ENCODE data around the gene TUBG2.
"Not testable (repeated sequence)": the region's sequence is repeated elsewhere in the genome, so short reads cannot be mapped to it uniquely, and the experiment has no call there.

Gene TUBG2

GRCh38 chr17:42657824-42658588 is 1.1 kb upstream of the TUBG2 start:
- DNase-seq (ENCODE audit: low spot score) = no peak
- TF ChIP-seq CTCF (conservative IDR thresholded peaks at IDR 0.05; ENCODE audit: low read depth) = no peak
- CTCF ChIA-PET = interaction anchor here (1.2 kb wide), 2 partner anchors 40 to 80 kb away, joined by 3 to 5 read pairs; partner anchors contain the start of gene PSMC3IP
- POLR2A ChIA-PET (ENCODE audit: low non-redundant PET) = interaction anchor here (0.6 kb wide), 1 partner anchor 456 kb away, joined by 6 read pairs; no protein-coding TSS in a partner anchor
- no peak overlapping the region for H3K27ac ChIP-seq

- peak overlapping the region; percentile 91 for H3K27ac ChIP-seq
- CTCF ChIA-PET; DNase-seq (ENCODE audit: low spot score): not testable (repeated sequence)
- POLR2A ChIA-PET (ENCODE audit: low non-redundant PET) = interaction anchor here (0.6 to 1.2 kb wide), 2 partner anchors 12 to 18 kb away, joined by 4 to 6 read pairs; no protein-coding TSS in a partner anchor
Observed at GRCh38 chr17:42659932-42660274, 819 bp downstream of the TUBG2 start.

DNA sequence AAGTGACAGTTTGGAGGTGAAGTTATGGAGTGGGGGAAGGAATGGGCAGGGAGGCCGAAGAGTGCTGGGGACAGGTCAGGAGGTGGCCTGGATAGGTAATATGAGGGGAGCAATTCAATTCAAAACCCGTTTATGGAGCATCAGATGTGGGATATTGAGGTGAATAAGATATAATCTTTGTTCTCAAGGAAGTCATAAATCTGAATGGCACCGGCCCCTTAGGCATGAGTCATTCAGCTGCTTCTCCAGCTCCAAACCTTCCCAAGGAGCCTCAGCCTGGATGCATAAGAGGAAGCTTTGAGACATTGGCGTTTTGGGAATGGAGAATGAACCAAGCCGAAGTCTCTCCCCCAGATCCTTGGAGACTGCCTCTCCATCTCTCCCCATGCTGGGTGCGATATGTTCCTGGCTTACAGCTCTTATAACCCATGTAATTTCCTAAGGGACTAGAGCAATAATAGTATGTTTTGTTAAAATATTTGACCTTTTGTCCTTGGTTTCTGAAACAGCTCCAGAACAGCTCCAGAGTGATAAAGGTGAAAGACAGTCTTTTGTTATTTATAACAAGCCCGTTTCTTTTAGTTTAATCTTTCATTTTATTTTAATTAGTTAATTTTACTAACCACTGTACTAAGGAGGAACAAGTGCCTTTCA is 1.7 kb downstream of the TUBG2 start:
- CTCF ChIA-PET = interaction anchor here (1.2 to 1.6 kb wide), 2 partner anchors 12 to 42 kb away, joined by 3 to 13 read pairs; no protein-coding TSS in a partner anchor
- DNase-seq (ENCODE audit: low spot score) = peak; percentile 83
- H3K27ac ChIP-seq = peak overlapping the region; percentile 91
- no peak for TF ChIP-seq CTCF (conservative IDR thresholded peaks at IDR 0.05; ENCODE audit: low read depth)
- POLR2A ChIA-PET (ENCODE audit: low non-redundant PET) = no interaction called here

DNA sequence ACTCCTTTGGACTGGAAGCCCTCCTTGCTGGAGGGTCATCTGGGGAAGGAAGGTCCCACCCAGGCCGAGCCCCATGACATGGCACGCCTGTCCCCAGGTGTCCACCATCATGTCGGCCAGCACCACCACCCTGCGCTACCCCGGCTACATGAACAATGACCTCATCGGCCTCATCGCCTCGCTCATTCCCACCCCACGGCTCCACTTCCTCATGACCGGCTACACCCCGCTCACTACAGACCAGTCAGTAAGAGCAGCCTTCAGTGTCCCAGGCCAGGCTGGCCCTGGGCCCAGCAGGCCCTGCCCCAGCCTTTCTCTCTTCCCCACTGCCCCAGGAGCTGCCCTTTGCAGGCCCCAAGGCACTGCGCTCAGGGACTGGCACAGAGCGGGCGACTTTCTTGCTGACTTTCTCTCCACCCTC is 6.5 kb downstream of the TUBG2 start:
- H3K27ac ChIP-seq = peak overlapping the region; percentile 99
- CTCF ChIA-PET = no interaction called here
- no peak for DNase-seq (ENCODE audit: low spot score)
- no peak for TF ChIP-seq CTCF (conservative IDR thresholded peaks at IDR 0.05; ENCODE audit: low read depth)
- POLR2A ChIA-PET (ENCODE audit: low non-redundant PET) = no interaction called here

DNA sequence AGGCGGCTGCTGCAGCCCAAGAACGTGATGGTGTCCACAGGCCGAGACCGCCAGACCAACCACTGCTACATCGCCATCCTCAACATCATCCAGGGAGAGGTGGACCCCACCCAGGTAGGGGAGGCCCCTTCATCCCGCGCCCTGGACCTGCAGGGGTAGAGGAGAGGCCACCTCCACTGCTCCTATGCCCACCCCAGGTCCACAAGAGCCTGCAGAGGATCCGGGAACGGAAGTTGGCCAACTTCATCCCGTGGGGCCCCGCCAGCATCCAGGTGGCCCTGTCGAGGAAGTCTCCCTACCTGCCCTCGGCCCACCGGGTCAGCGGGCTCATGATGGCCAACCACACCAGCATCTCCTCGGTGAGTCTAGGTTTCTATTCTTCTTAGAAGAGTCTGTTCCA is 7.0 kb downstream of the TUBG2 start:
- CTCF ChIA-PET = interaction anchor here (1.3 kb wide), 1 partner anchor 88 kb away, joined by 5 read pairs; no protein-coding TSS in a partner anchor
- DNase-seq (ENCODE audit: low spot score); POLR2A ChIA-PET (ENCODE audit: low non-redundant PET): not testable (repeated sequence)
- H3K27ac ChIP-seq = peak overlapping the region; percentile 99

DNA sequence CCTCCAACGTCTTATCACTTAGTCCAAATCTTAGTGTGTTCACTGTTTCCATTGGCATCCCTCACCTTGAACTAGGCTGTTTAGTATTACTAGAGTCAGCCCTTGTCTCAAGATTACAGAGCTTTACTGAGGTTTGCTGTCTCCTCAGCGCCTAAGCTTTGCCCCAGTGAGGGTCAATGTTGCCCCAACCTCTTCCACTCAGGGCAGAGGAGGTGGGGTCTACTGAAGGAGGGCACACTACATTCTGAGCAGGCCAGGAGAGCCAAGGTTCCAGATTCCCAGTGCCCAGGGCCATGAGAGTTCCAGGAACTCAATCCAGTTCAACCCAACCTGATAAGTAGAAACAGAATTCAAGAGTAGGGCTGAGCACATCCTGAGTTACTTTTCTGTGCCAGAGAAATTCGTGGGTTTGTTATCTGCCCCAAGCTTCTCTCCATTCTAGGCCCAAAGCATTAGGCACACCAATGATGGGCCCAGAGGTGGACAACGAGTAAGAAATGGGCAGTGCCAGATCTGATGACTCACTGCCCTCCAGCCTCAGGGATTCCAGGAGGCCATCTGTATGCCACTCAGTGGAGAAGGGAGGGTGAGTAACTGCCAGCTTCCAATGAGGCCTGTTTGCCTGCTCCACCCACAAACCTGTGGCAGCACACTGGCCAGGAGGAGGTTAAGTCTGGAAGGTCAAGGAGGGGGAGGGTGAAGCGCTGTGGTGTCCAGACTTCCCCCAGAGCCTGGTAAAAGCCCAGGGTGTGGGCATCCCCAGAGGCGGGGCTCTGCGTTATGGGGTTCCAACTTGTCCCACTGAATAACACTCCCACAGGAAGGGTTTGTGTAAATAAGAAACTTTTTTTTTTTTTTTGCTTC is 8.2 kb downstream of the TUBG2 start:
- peak; percentile 94 for DNase-seq (ENCODE audit: low spot score)
- TF ChIP-seq CTCF (conservative IDR thresholded peaks at IDR 0.05; ENCODE audit: low read depth) = no peak
- ChIA-PET POLR2A (ENCODE audit: low non-redundant PET) (interaction anchor here (0.6 to 0.9 kb wide), 4 partner anchors 10 to 515 kb away, joined by 3 to 5 read pairs (median 3); partner anchors contain the start of genes PLEKHH3, RETREG3 and TUBG1), CTCF (interaction anchor here (0.6 to 1.3 kb wide), 2 partner anchors 12 to 89 kb away, joined by 5 read pairs; no protein-coding TSS in a partner anchor)
- peak overlapping the region; percentile 99 for H3K27ac ChIP-seq

- H3K27ac ChIP-seq = peak overlapping the region; percentile 99
- CTCF ChIA-PET = no interaction called here
- TF ChIP-seq CTCF (conservative IDR thresholded peaks at IDR 0.05; ENCODE audit: low read depth) = no peak
- POLR2A ChIA-PET (ENCODE audit: low non-redundant PET) = no interaction called here
- no peak for DNase-seq (ENCODE audit: low spot score)
Observed at GRCh38 chr17:42669705-42669976, 10.6 kb downstream of the TUBG2 start.
